Measurements from ENCODE around the gene EHF. TPM values are rescaled to one million over a fixed set of nuclear protein-coding genes. Genes with fewer than 3 reads are reported as not detected.

Gene EHF
- total RNA-seq, 2 experiments from 2014 or later, result not detected

- DNase-seq, result no peak
- H3K4me1 Mint-ChIP-seq (ENCODE audit: low read depth), result peaks cover 42% of the 10 kb centered on the region
- intact Hi-C loops (cut with micrococcal nuclease), result no loop called here
- ChIA-PET CTCF (no interaction called here), POLR2A (no interaction called here)
- no peaks in the 10 kb centered on the region for H3K9me3 Mint-ChIP-seq
- no peak overlapping the region for H3K4me3 Mint-ChIP-seq
- peaks cover 2% of the 10 kb centered on the region for H3K36me3 Mint-ChIP-seq (ENCODE audit: low read depth)
- no peak overlapping the region for H3K27ac Mint-ChIP-seq
- TF ChIP-seq CTCF (IDR thresholded peaks at IDR 0.05), result no peak
- peaks cover 57% of the 10 kb centered on the region for H3K27me3 Mint-ChIP-seq
- no peak for ATAC-seq
Measured at GRCh38 chr11:34652191-34652973, 31.5 kb downstream of the EHF start.

GRCh38 chr11:34653031-34653430, 32.1 kb downstream of the EHF start:
- H3K4me3 Mint-ChIP-seq, result no peak overlapping the region
- peaks cover 42% of the 10 kb centered on the region for H3K4me1 Mint-ChIP-seq (ENCODE audit: low read depth)
- ATAC-seq, result no peak
- TF ChIP-seq CTCF (IDR thresholded peaks at IDR 0.05), result no peak
- POLR2A ChIA-PET, result no interaction called here
- H3K36me3 Mint-ChIP-seq (ENCODE audit: low read depth), result peaks cover 2% of the 10 kb centered on the region
- CTCF ChIA-PET, result no interaction called here
- H3K27me3 Mint-ChIP-seq, result peaks cover 53% of the 10 kb centered on the region
- no peak overlapping the region for H3K27ac Mint-ChIP-seq
- intact Hi-C loops (cut with micrococcal nuclease), result no loop called here
- H3K9me3 Mint-ChIP-seq, result no peaks in the 10 kb centered on the region
- no peak for DNase-seq

- Mint-ChIP-seq H3K27me3 (peaks cover 60% of the 10 kb centered on the region), H3K4me1 (ENCODE audit: low read depth) (peaks cover 39% of the 10 kb centered on the region), H3K9me3 (no peaks in the 10 kb centered on the region), H3K4me3 (no peak overlapping the region), H3K36me3 (ENCODE audit: low read depth) (peaks cover 2% of the 10 kb centered on the region), H3K27ac (no peak overlapping the region)
- intact Hi-C loops (cut with micrococcal nuclease), result no loop called here
- ATAC-seq (no peak), DNase-seq (no peak)
- ChIA-PET POLR2A (no interaction called here), CTCF (no interaction called here)
- no peak for TF ChIP-seq CTCF (IDR thresholded peaks at IDR 0.05)
Measured at GRCh38 chr11:34653851-34654482, 33.1 kb downstream of the EHF start.

GRCh38 chr11:34654483-34655334, 33.8 kb downstream of the EHF start:
- ATAC-seq, result no peak
- intact Hi-C loops (cut with micrococcal nuclease), result no loop called here
- Mint-ChIP-seq H3K4me1 (ENCODE audit: low read depth) (peaks cover 35% of the 10 kb centered on the region), H3K27me3 (peaks cover 61% of the 10 kb centered on the region), H3K36me3 (ENCODE audit: low read depth) (peaks cover 2% of the 10 kb centered on the region), H3K9me3 (no peaks in the 10 kb centered on the region), H3K27ac (no peak overlapping the region), H3K4me3 (no peak overlapping the region)
- ChIA-PET POLR2A (no interaction called here), CTCF (interaction anchor here (1.4 kb wide), 1 partner anchor 186 kb away, joined by 3 read pairs; no protein-coding TSS in a partner anchor)
- TF ChIP-seq CTCF (IDR thresholded peaks at IDR 0.05), result no peak
- DNase-seq, result no peak

Data from activated CD8-positive, alpha-beta T cell treated with anti-CD3 and anti-CD28 coated beads for 36 hours (primary cell).